K562 (cell line): ENCODE data around the gene ST14. TPM values are rescaled to one million over a fixed set of nuclear protein-coding genes. Genes with fewer than 3 reads are reported as not detected.
A peak's percentile ranks its signal among the peaks of the same experiment; 100 is the strongest.

Experiments
- ATAC-seq: fragments of 200-7000 bp; cut with Tn5 transposase; 3 replicates; pipeline ENCODE4 v1.9.1; 2020; ENCODE audit warnings: moderate library complexity
- BruUV-seq: library from RNA; stranded (reverse); fragments of 400-500 nt; replicated peaks from 2 replicates; lab custom pipeline; 2021; lab: Mats Ljungman, UMichigan
- CTCF ChIA-PET: fragments of 300-600 bp; formaldehyde crosslinking; extraction: SDS; loops from one replicate; lab custom pipeline; 2021; ENCODE audit warnings: low intra/inter-chr PET ratio; lab: Yijun Ruan, JAX
- POLR2A ChIA-PET: fragments of 300-600, 350-650 bp; sonication (Branson Sonifier 250); formaldehyde crosslinking; extraction: SDS; loops from one replicate; lab custom pipeline; 2021; ENCODE audit warnings: antibody characterized with exemption, inconsistent platforms; lab: Yijun Ruan, JAX
- DNase-seq, 4 experiments: peaks; one replicate each; pipeline versions ENCODE4 v3.0.0 to v3.0.0-alpha.2; 2011 to 2018; ENCODE audit warnings: low spot score in 3 of 4, mixed read lengths in 3 of 4; ENCODE audit errors: extremely low read depth in 1 of 4
- FAIRE-seq: peaks from 2 replicates; lab custom pipeline; 2011; peaks lifted over from hg19 to GRCh38; lab: Jason Lieb, UNC
- H2AFZ ChIP-seq: 2 replicates; pipeline ENCODE4 v1.6.0; 2011; ENCODE audit warnings: low read depth, low read length, control low read depth, inconsistent platforms
- H3K27ac ChIP-seq: fragments of 200-600 bp; 3 replicates; pipeline ENCODE4 v1.8.0; 2011; ENCODE audit warnings: low read depth, mild to moderate bottlenecking, control low read depth, inconsistent platforms, low read length, moderate library complexity, mixed read lengths; ENCODE audit errors: extremely low read depth
- H3K27me3 ChIP-seq, 2 experiments: fragments of 300-600 bp in 1 of 2; 2 replicates in 1 of 2; 3 replicates in 1 of 2; pipeline versions ENCODE4 v1.6.0 to v1.8.0; 2011; ENCODE audit warnings: inconsistent platforms in 2 of 2, low read length in 2 of 2, mild to moderate bottlenecking in 1 of 2, mixed read lengths in 1 of 2, moderate library complexity in 1 of 2; ENCODE audit not compliant: control insufficient read depth in 2 of 2, insufficient read depth in 2 of 2
- H3K36me3 ChIP-seq: fragments of 300-600 bp; 3 replicates; pipeline ENCODE4 v1.8.0; 2011; ENCODE audit warnings: mild to moderate bottlenecking, low read length, inconsistent platforms; ENCODE audit not compliant: control insufficient read depth, insufficient read depth
- H3K4me1 ChIP-seq, 2 experiments: fragments of 200-600 bp in 1 of 2; replicated peaks in 1 of 2; 2 replicates in 1 of 2; 3 replicates in 1 of 2; pipeline versions ENCODE4 v1.5.1 to v1.8.0; 2011; ENCODE audit warnings: inconsistent platforms in 2 of 2, low read length in 2 of 2, mild to moderate bottlenecking in 1 of 2, mixed read lengths in 1 of 2, moderate library complexity in 1 of 2; ENCODE audit not compliant: control insufficient read depth in 2 of 2, insufficient read depth in 2 of 2
- H3K4me2 ChIP-seq: 2 replicates; pipeline ENCODE4 v1.6.1; 2011; ENCODE audit warnings: low read length, control low read depth, inconsistent platforms, mixed read lengths; ENCODE audit not compliant: insufficient read depth
- H3K4me3 ChIP-seq: fragments of 200-600 bp; sonication (generic), shearing (Covaris generic); 2 replicates; pipeline ENCODE4 v1.5.1; 2016; ENCODE audit warnings: control low read depth, inconsistent platforms
- H3K79me2 ChIP-seq: fragments of 200-600 bp; 3 replicates; pipeline ENCODE4 v1.8.0; 2011; ENCODE audit warnings: low read length, inconsistent platforms; ENCODE audit not compliant: control insufficient read depth, insufficient read depth
- H3K9ac ChIP-seq, 2 experiments: 2 replicates each; pipeline versions ENCODE4 v1.6.0 to v1.6.1; 2011; ENCODE audit warnings: low read depth in 2 of 2, low read length in 2 of 2, control low read depth in 1 of 2, inconsistent platforms in 1 of 2, mild to moderate bottlenecking in 1 of 2, mixed read lengths in 1 of 2; ENCODE audit not compliant: insufficient read depth in 1 of 2
- H3K9me1 ChIP-seq: one replicate; pipeline ENCODE4 v1.6.0; 2011; ENCODE audit warnings: inconsistent platforms, mild to moderate bottlenecking, low read length, moderate library complexity; ENCODE audit not compliant: control insufficient read depth, insufficient read depth
- H3K9me3 ChIP-seq: replicated peaks from 2 replicates; pipeline ENCODE4 v1.5.1; 2011; ENCODE audit warnings: low read depth, low read length, inconsistent platforms; ENCODE audit not compliant: control insufficient read depth, insufficient read depth
- H4K20me1 ChIP-seq: replicated peaks from 2 replicates; pipeline ENCODE4 v1.6.1; 2011; ENCODE audit warnings: low read length, inconsistent platforms, mixed read lengths; ENCODE audit not compliant: control insufficient read depth, insufficient read depth
- CEBPB ChIP-seq: fragments of 450-650 bp; IDR thresholded peaks from 2 replicates; pipeline ENCODE4 v1.6.1; 2016; ENCODE audit warnings: missing genetic modification characterization, missing compliant biosample characterization
- HBP1 ChIP-seq: fragments of 450-650 bp; formaldehyde crosslinking; IDR thresholded peaks from 2 replicates; pipeline ENCODE4 v1.4.0; 2022; ENCODE audit warnings: missing genetic modification characterization
- WGBS: fragments of 100-300 bp; shearing (Covaris generic); methylation state at CpG from one replicate; pipeline ENCODE4 v1.1.6; 2016; ENCODE audit warnings: low coverage, mixed read lengths; ENCODE audit not compliant: insufficient coverage; ENCODE audit errors: missing lambda C conversion rate; 5-methylcytosine and 5-hydroxymethylcytosine counted together
- in situ Hi-C: fragments of 300-500 bp; cut with MboI; formaldehyde crosslinking; loops from 4 replicates; pipeline ENCODE4 v1.15.0; 2018; ENCODE audit warnings: inconsistent platforms, mixed read lengths
- intact Hi-C: fragments of 100-400 bp; cut with micrococcal nuclease; formaldehyde crosslinking; loops from 2 replicates; pipeline ENCODE4 v1.14.2; 2022
- polyA plus RNA-seq, 8 experiments: library from polyadenylated mRNA; depleted of rRNA in 4 of 8; stranded (reverse) in 5 of 8; unstranded in 3 of 8; fragments of >200 nt; fragmentation: Nextera tagmentation in 2 of 8; fragmentation: Illumina TruSeq in 1 of 8; extraction: Ambion mirVana in 2 of 8; extraction: Trizol in 1 of 8; gene quantifications; 2 replicates each; pipeline versions ENCODE4 v1.2.1 to v1.2.3, GENCODE V29; 2011 to 2014; ENCODE audit warnings: inconsistent platforms in 1 of 8, missing spikeins in 1 of 8
- total RNA-seq, 7 experiments: library from RNA; depleted of rRNA in 6 of 7; stranded (reverse); fragments of >200 nt in 6 of 7; fragmentation: Illumina TruSeq in 2 of 7; extraction: Trizol in 2 of 7; gene quantifications; 2 replicates each; pipeline versions ENCODE4 v1.2.1 to v1.2.3, GENCODE V29; 2011 to 2021; ENCODE audit warnings: low replicate concordance in 1 of 7

ST14 gene
- total and polyA plus RNA-seq, 9 of the 15 experiments (the other 6 are each of a cell fraction or from before 2014, with no cell fraction given): 0.08 to 0.20 TPM; not detected in 7

- no peak for DNase-seq
- no peak overlapping the region for H2AFZ ChIP-seq
- ATAC-seq: no peak; the same call in 2 of the 3 replicates
- H3K9ac ChIP-seq: no peak overlapping the region
- no peak overlapping the region for H3K4me2 ChIP-seq
- 0 out of 3 replicates have a peak, but pooled peaks cover 2% of the 10 kb centered on the region for H3K79me2 ChIP-seq
- H3K36me3 ChIP-seq: peaks cover 68% of the 10 kb centered on the region
- FAIRE-seq: no peak
- intact Hi-C loops: no loop called here
- H3K4me1 ChIP-seq: peaks cover 0 to 6% of the 10 kb centered on the region in 2 experiments; a peak in 1 of 5 replicates
- H3K9me3 ChIP-seq: no peaks in the 10 kb centered on the region
- H3K4me3 ChIP-seq: no peak overlapping the region
- CTCF ChIA-PET: no interaction called here
- 95% methylated on average over 9 of the region's 9 CpGs for WGBS
- TF ChIP-seq HBP1: no peak
- TF ChIP-seq CEBPB (tag): peak; percentile 23; the same call in 1 of the 2 replicates
- in situ Hi-C loops: no loop called here
- BruUV-seq: no TSS peak
- H3K27me3 ChIP-seq: no peaks in the 10 kb centered on the region
- POLR2A ChIA-PET: interaction anchor here (0.6 to 1.0 kb wide), 2 partner anchors 14 to 69 kb away, joined by 3 read pairs; no protein-coding TSS in a partner anchor
- no peaks in the 10 kb centered on the region for H4K20me1 ChIP-seq
- no peaks in the 10 kb centered on the region for H3K9me1 ChIP-seq
- H3K27ac ChIP-seq: no peak overlapping the region
These were observed 40.8 kb upstream of the ST14 start for GRCh38 chr11:130118636-130119387.
